Upper lobe of right lung (tissue), 1 donor: ENCODE measurements around the gene SIAE. TPM values are rescaled to one million over a fixed set of nuclear protein-coding genes. Genes with fewer than 3 reads are reported as not detected.

Experiments
- ATAC-seq: fragments of 200-7000 bp; cut with Tn5 transposase; one replicate; pipeline ENCODE4 v1.9.1; 2020; ENCODE audit warnings: mild to moderate bottlenecking, moderate library complexity
- DNase-seq: peaks from one replicate; pipeline ENCODE4 v3.0.0-alpha.2; 2020
- H3K27ac ChIP-seq: fragments of 200-600 bp; one replicate; pipeline ENCODE4 v1.8.0; 2022
- H3K27me3 ChIP-seq: fragments of 200-600 bp; one replicate; pipeline ENCODE4 v1.8.0; 2022; ENCODE audit warnings: mild to moderate bottlenecking
- H3K36me3 ChIP-seq: fragments of 200-600 bp; one replicate; pipeline ENCODE4 v1.8.0; 2022
- H3K4me1 ChIP-seq: fragments of 200-600 bp; one replicate; pipeline ENCODE4 v1.8.0; 2022
- H3K4me3 ChIP-seq: fragments of 200-600 bp; one replicate; pipeline ENCODE4 v1.8.0; 2022; ENCODE audit warnings: mild to moderate bottlenecking
- H3K9me3 ChIP-seq: fragments of 200-600 bp; one replicate; pipeline ENCODE4 v1.8.0; 2022
- intact Hi-C: fragments of 100-400 bp; cut with DNase I; formaldehyde crosslinking; loops from one replicate; pipeline ENCODE4 v1.11.0; 2022
- total RNA-seq: library from RNA; stranded (reverse); fragmentation: NEBNext Ultra II Directional; extraction: Animal tissue kit (Norgen Biotek cat#: 25700); gene quantifications from one replicate; pipeline ENCODE4 v1.2.1, GENCODE V29; 2021
- TF ChIP-seq, protein P1 (sequence below): fragments of 200-600 bp; IDR thresholded peaks from one replicate; pipeline ENCODE4 v1.8.0; 2022; ENCODE audit warnings: antibody characterized with exemption
- donor health status: DM: no; HTN: yes; CAD: no; lungs with severe emphysema.

Gene SIAE
- total RNA-seq, 1 donor from 2014 or later, result 41.6 TPM

DNA sequence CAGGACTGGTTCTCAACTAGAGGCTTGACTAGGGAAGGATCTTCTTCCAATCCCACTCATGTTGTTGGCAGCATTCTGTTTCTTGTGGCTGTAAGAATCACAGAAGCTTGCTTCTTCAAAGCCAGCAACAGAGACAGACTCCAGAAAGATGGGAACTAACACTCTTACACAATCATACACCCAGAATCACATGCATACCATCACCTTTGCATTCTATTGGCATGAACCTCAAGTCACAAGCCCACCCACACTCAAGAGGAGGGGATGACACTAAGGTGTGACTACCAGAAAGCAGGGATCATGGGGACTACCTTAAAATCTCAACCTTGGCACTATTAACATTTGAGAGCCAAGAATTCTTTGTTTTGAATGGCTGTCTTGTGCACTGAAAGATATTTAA is 75.9 kb downstream of the SIAE start:
- Histone ChIP-seq H3K27me3 (peaks cover 7% of the 10 kb centered on the region), H3K27ac (no peak overlapping the region), H3K4me1 (no peaks in the 10 kb centered on the region), H3K4me3 (no peak overlapping the region), H3K36me3 (no peaks in the 10 kb centered on the region), H3K9me3 (no peaks in the 10 kb centered on the region)
- DNase-seq (no peak), ATAC-seq (no peak)
- TF ChIP-seq, protein P1, sequence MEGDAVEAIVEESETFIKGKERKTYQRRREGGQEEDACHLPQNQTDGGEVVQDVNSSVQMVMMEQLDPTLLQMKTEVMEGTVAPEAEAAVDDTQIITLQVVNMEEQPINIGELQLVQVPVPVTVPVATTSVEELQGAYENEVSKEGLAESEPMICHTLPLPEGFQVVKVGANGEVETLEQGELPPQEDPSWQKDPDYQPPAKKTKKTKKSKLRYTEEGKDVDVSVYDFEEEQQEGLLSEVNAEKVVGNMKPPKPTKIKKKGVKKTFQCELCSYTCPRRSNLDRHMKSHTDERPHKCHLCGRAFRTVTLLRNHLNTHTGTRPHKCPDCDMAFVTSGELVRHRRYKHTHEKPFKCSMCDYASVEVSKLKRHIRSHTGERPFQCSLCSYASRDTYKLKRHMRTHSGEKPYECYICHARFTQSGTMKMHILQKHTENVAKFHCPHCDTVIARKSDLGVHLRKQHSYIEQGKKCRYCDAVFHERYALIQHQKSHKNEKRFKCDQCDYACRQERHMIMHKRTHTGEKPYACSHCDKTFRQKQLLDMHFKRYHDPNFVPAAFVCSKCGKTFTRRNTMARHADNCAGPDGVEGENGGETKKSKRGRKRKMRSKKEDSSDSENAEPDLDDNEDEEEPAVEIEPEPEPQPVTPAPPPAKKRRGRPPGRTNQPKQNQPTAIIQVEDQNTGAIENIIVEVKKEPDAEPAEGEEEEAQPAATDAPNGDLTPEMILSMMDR, result no peak
- intact Hi-C loops, result no loop called here

DNA sequence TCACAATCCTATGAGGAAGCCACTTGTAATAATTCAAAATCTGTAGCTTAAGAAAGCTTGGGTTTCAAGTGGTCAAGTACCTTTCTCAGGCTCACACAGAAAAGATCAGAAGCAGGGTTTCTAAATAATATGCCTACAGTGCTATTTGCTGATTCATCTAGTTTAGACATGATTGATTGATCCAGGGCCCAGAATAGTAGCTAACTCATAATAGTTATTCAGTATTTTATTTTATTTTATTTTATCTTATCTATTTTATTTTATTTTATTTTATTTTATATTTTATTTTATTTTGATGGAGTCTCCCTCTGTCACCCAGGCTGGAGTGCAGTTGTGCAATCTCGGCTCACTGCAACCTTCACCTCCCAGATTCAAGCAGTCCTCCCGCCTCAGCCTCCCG is 78.2 kb downstream of the SIAE start:
- H3K9me3 ChIP-seq, result no peaks in the 10 kb centered on the region
- ATAC-seq (no peak), DNase-seq (no peak)
- no peak overlapping the region for H3K27ac ChIP-seq
- peaks cover 7% of the 10 kb centered on the region for H3K27me3 ChIP-seq
- no peak overlapping the region for H3K4me3 ChIP-seq
- H3K4me1 ChIP-seq, result no peaks in the 10 kb centered on the region
- intact Hi-C loops, result no loop called here
- TF ChIP-seq, protein P1, result no peak
- no peaks in the 10 kb centered on the region for H3K36me3 ChIP-seq

DNA sequence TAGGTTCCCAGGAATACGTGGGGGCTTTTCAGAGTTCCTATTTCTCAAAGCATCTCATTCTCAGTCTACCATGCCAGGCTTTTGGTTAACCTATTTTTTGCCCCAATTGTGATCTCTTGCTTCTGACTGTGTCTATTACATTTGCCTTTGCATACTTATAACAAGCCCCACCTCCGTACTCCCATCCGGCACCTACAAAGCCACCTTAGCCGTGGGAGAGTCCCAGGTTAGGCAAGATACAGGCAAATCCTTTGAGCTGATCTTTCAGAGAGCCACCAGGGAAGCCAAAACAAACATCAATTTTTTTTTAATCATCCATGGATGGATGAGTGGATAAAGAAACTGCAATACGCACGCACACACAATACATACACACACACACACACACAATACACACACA is 80.9 kb downstream of the SIAE start:
- no peak for DNase-seq

DNA sequence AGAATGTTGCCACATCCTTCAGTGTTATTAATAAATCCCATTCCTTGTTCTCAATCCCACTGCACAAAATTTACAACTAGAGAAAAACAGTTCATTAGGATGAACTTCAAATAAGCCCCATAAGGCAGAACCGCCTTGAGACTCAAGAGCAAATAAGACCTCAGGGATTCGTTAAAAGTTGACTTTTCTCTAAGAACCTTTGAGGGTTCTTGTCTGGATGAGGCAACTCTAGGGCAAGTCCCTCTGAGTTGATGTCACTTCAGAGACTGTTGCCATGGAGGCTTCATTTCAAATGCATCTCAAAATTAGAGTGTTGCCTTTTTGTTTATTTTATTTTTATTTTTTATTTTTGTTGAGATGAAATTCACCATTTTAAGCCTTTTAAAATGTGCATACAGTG is 82.1 kb downstream of the SIAE start:
- peak; percentile 47 for ATAC-seq

More for the DNA sequence above, 80.9 kb downstream of the SIAE start:
- H3K27ac ChIP-seq, result no peak overlapping the region
- peak; percentile 47 for ATAC-seq
- no peaks in the 10 kb centered on the region for H3K36me3 ChIP-seq
- H3K4me1 ChIP-seq, result no peaks in the 10 kb centered on the region
- H3K27me3 ChIP-seq, result peaks cover 16% of the 10 kb centered on the region
- TF ChIP-seq, protein P1, result no peak
- intact Hi-C loops, result no loop called here
- H3K4me3 ChIP-seq, result no peak overlapping the region
- no peaks in the 10 kb centered on the region for H3K9me3 ChIP-seq

DNA sequence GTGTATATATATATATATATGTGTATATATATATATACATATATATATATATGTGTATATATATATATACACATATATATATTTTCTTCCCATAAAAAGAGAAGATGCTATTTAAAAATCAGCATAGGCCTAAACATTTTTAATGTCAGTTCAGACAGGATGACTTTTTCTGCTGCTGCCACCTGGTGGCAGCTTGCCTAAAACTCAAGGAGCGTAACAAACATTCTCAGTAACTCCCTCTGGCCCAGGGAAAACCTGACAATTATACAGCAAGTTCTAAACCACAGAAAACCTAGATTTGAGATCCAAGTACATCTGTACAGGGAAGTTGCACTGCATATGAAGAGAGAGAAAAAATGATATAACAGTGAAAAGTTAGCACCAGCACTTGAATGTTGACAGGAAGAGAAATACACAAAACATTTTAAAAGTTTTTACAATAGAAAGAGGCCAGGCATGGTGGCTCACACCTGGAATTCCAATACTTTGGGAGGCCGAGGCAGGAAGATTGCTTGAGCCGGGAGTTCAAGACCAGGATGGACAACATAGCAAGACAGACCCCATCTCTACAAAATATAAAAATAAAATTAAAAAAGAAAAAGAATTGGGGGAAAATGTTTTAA is 87.2 kb downstream of the SIAE start:
- no peaks in the 10 kb centered on the region for H3K36me3 ChIP-seq
- intact Hi-C loops, result no loop called here
- TF ChIP-seq, protein P1, result peak; percentile 67
- H3K4me1 ChIP-seq, result no peaks in the 10 kb centered on the region
- H3K9me3 ChIP-seq, result no peaks in the 10 kb centered on the region
- no peak overlapping the region for H3K27ac ChIP-seq
- ATAC-seq (peak; percentile 71), DNase-seq (peak; percentile 70)
- no peak overlapping the region for H3K4me3 ChIP-seq
- peaks cover 14% of the 10 kb centered on the region for H3K27me3 ChIP-seq

More for the DNA sequence above, 82.1 kb downstream of the SIAE start:
- DNase-seq, result no peak
- Histone ChIP-seq H3K4me3 (no peak overlapping the region), H3K36me3 (no peaks in the 10 kb centered on the region), H3K27me3 (peaks cover 21% of the 10 kb centered on the region), H3K9me3 (no peaks in the 10 kb centered on the region), H3K4me1 (no peaks in the 10 kb centered on the region), H3K27ac (no peak overlapping the region)
- intact Hi-C loops, result no loop called here
- TF ChIP-seq, protein P1, result no peak
